ENCODE data around the gene EFNB3.
A peak's percentile ranks its signal among the peaks of the same experiment; 100 is the strongest.

EFNB3 gene

GRCh38 chr17:7700510-7700909 is 4.5 kb upstream of the EFNB3 start:
- DNase-seq (ENCODE audit: low spot score): no peak

- no peak for DNase-seq (ENCODE audit: low spot score)
Observed at GRCh38 chr17:7701681-7702080, 3.3 kb upstream of the EFNB3 start.

- DNase-seq (ENCODE audit: low spot score): no peak
Observed at GRCh38 chr17:7702776-7703175, 2.2 kb upstream of the EFNB3 start.

- DNase-seq (ENCODE audit: low spot score): peak; percentile 40
Observed at GRCh38 chr17:7703584-7704479, 1.2 kb upstream of the EFNB3 start.

- peak; percentile 32 for DNase-seq (ENCODE audit: low spot score)
Observed at GRCh38 chr17:7705269-7706255, 560 bp downstream of the EFNB3 start.

GRCh38 chr17:7706631-7707354 is 1.8 kb downstream of the EFNB3 start:
- no peak for DNase-seq (ENCODE audit: low spot score)

GRCh38 chr17:7707446-7707845 is 2.4 kb downstream of the EFNB3 start:
- DNase-seq (ENCODE audit: low spot score): no peak

- no peak for DNase-seq (ENCODE audit: low spot score)
Observed at GRCh38 chr17:7707858-7708750, 3.1 kb downstream of the EFNB3 start.

GRCh38 chr17:7709031-7709430 is 4.0 kb downstream of the EFNB3 start:
- no peak for DNase-seq (ENCODE audit: low spot score)

GRCh38 chr17:7710301-7710700 is 5.3 kb downstream of the EFNB3 start:
- no peak for DNase-seq (ENCODE audit: low spot score)

- no peak for DNase-seq (ENCODE audit: low spot score)
Observed at GRCh38 chr17:7711051-7711755, 6.2 kb downstream of the EFNB3 start.

- DNase-seq (ENCODE audit: low spot score): no peak
Observed at GRCh38 chr17:7712111-7712771, 7.2 kb downstream of the EFNB3 start.

GRCh38 chr17:7713782-7714181 is 8.8 kb downstream of the EFNB3 start:
- DNase-seq (ENCODE audit: low spot score): no peak

- DNase-seq (ENCODE audit: low spot score): no peak
Observed at GRCh38 chr17:7714721-7715594, 10.0 kb downstream of the EFNB3 start.

- DNase-seq (ENCODE audit: low spot score): no peak
Observed at GRCh38 chr17:7715936-7716886, 11.2 kb downstream of the EFNB3 start.

GRCh38 chr17:7716901-7717755 is 12.1 kb downstream of the EFNB3 start, which contains the start of gene DNAH2:
Gene DNAH2 (plus strand): TSS chr17:7717744. CDS start chr17:7719735, 1,991 bp downstream.
- DNase-seq (ENCODE audit: low spot score): peak; percentile 90

Data from D341Med (cell line).